Skeletal muscle cell (primary cell): ENCODE results near the gene MATN1.
A peak's percentile ranks its signal among the peaks of the same experiment; 100 is the strongest.

Source experiments
- DNase-seq: peaks from one replicate; pipeline ENCODE4 v3.0.0-alpha.2; 2010; ENCODE audit warnings: low read depth
- H3K4me3 ChIP-seq: 2 replicates; pipeline ENCODE4 v1.5.1; 2011; ENCODE audit warnings: low read depth, mild to moderate bottlenecking, control low read depth, low read length, moderate library complexity

Gene MATN1

DNA sequence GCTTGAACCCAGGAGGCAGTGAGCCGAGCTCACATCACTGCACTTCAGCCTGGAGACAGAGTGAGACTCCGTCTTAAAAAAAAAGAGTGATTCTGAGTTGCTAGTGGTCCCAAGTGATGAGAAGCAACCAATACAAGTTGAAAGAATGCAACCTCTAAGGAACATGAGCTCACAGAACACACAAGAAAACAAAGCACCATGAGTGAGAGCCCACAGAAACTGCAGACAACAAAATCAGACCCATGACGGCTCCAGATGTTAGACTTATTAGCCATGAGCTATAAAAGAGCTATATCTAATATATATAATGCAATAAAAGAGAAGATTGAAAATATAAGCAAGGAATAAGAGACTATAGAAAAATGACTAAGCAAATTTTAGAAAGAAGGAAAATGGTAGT, 50.0 kb downstream of the MATN1 start:
- DNase-seq: no peak
- H3K4me3 ChIP-seq: no peak overlapping the region

DNA sequence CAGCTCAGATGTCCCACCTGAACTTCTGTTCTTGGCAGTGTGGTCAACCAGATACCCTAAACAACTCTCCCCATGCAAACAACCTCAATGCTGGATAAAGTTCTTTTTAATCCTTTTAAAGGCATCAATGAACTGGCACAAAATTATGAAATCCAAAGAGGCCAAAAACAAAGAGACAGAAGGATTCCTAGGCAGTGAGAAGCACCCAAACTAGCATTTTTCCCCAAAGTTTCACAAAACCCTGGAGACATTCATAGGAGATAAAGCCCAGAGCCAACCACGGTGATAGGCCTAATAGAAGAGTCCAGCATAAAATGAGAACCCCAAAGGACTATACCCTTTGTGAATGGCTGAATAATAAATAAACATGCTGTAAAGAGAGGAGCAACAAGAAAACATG, 50.7 kb downstream of the MATN1 start:
- DNase-seq: no peak
- no peak overlapping the region for H3K4me3 ChIP-seq

DNA sequence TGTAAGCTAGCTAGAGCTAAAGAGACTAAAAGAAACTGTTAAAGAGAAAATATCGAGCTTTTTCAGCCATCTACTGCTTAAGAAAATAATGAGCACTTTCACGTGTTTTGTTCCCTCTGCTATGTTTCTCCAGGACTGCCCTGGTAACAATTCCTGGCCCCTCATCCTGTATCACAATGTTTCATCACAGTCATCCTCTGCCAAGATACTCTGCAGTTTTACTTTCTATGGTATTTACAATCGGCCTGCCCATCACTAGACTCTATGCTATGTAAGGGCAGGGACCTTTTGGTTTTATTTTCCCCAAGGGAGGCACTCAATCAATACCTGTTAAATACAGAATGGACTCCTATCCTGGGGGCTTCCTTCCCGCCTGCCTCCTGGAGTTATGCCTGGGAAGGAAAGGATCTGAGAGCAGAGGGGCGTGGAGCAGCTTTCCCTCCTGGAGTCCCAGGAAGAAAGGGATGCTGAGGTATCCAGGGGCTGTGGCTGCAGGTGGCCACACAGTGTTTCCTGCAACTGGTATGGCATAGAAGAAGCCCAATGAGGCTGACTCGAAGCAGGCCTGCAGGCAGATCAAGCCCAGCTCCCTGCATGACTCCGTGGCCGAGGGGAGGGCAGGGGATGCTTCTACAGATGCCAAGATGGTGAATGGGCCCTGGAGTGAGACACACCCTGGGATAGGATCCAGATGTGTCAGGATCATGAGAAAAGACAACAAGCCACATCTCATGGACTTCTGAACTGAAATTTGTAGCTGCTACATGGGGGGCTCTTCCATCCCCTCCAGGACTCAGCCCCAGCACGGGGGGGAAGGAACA, 52.9 kb downstream of the MATN1 start:
- no peak overlapping the region for H3K4me3 ChIP-seq
- peak; percentile 45 for DNase-seq

DNA sequence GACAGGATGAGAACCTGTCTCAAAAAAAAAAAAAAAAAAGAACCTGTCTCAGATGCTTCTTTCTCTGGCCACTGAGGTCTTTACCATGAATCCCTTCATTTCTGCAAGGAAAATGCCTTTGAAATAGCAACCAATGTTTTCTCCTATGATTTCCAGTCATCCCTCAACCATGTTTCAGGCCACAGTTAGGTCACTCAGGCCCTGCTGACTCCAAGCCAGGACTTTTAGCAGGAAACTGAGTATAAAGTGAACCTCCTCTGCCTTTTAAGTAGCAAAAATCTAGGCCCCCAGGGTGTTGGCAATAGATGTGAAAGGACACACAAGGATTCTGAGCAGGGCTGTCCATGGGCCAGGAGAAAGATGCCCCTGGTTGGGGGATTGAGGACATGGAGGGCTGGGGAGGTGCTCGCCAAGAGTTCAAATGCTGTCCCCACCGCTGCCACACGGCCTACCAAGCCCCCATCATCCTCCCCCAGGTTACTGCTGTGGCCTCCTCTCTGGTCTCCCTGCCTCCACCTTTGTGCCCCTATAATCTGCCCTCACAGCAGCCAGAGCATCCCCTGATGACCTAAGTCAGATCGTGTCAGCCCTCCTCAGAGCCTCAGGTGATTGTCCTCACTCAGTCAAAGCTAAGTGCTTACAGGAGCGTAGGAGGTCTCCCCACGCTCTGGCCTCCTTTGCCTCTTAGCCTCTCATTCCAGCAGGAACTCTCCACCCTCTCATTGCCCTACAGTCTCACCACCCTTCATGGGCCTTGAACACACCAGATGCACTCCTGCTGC, 54.6 kb downstream of the MATN1 start:
- no peak for DNase-seq
- H3K4me3 ChIP-seq: no peak overlapping the region

DNA sequence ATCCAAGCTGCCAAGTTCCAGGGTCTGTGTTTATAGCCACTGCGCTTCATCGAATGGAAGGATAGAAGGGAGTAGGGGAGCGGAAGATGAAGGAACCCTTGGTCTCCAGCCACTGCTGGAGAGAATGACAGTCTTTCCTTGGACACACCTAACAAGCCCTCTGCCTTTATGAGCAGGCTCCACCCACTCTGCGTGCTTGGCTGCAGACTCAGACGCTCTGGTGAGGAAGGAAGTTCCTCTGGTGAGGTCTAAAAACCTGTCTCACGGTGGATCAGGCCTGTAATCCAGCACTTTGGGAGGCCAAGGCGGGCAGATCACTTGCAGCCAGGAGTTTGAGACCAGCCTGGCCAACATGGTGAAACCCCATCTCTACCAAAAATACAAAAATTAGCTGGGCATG, 55.4 kb downstream of the MATN1 start:
- H3K4me3 ChIP-seq: no peak overlapping the region
- no peak for DNase-seq

DNA sequence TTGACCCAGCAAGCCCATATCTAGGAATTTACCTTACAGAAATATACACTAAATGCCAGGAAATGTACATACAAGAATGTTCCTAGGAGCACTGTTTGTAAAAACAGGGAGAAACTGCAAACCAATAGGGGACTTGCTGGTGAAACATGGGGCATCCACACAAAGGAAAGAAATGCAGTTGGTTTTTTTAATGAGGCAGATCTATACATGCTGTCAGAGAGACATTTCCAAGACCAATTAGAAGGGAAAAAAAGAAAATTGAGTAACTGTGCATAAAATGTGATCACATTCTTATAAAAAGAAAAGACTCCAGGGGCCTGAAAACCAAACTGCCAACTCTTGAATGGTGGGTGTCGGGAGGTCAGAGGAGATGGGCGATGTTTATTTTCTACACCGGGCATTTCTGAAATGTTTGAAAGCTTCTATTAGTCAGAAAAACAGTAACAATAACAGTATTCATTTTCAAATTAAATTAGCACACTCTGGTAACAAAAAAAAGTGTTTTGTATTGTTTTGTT, 56.6 kb downstream of the MATN1 start:
- no peak overlapping the region for H3K4me3 ChIP-seq
- DNase-seq: no peak

DNA sequence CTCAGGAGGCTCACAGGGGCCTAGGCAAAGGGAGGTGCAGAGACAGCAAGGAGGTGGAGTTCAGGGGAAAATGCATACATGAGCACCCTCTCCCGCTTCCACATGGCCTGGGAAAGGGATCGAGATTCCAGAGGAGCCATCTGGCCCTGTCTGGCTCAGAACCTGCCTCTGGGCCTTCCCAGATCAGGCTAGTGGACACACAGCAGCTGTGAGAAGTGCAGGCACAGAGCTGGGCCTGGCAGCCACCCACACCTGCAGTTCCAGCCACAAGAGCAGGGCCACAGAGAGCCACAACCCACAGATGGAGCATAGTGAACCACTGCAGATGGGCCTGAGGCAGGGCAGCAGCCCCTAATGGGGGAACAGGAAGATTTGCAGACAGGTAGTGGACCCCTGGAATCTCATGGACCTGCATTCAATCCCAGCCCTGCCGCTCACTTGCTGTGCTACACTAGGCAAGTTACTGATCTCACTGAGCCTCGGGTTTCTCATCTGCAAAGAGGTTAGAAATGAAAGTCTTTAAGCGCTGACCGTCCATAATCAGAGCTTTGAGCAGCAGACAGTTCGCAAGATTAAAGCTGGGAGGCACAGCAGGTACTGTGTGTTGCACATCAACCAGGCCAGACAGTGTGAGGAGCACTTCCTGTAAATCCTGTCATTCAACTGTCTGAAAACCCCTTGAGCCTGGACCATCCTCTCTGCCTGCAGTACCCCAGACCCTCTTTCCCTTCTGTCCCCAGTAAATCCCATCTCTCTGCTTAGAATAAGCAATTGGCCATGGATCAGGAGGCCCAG, 58.0 kb downstream of the MATN1 start:
- H3K4me3 ChIP-seq: no peak overlapping the region
- DNase-seq: no peak

DNA sequence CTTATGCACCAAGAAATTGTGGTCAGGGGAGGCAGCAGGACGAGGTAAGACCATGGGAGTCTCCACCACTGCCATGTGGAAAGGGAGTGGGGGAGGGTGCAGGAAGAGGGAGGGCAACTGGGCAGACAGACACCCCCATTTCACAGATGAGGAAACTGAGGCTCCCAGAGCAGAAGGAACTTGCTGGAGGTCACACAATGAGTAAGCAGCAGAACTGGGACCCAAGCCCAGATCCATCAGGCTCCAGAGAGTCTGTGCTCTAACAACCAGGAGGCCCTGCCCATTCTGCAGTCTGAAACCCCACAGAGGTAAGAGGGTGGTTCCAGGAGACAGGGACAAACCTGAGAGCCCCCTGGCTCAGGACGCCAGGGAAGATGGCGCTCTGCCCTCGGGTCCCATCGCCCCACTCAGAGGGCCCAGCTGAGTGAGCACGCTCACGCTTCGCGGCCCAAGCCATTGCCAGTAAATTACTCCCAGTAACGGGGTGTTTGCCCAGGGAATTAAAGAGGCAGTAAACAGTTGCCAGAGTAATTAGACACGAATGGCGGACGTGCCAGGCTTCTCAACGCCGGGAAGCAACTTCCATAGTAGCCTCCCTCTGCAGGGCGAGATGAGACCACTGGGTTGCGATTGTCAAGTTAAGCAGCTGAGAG, 59.2 kb downstream of the MATN1 start:
- H3K4me3 ChIP-seq: no peak overlapping the region
- DNase-seq: no peak

DNA sequence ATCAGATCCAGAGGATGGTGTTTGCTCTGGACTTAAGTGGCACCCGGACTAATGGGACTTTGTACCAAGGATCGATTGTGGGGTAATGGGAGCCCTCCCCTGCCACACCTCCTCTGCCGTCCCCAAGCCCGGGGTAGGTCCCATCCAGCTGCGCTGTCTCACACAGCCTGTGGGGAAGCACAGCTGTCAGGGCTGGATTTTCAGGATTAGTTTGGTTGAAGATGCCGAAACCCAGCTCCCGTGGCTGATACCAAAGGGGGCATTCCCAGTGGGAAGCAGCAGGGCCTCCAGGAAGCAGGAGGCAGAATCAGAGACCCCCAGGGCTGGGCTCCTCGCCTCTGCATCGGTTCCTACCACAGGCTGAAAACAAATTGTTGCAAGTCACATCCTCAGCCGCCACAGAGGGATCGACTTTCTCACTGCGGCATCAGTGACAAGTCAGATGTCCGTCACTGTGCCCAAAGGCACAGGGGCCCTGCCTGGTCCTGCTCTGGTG, 59.7 kb downstream of the MATN1 start:
- H3K4me3 ChIP-seq: no peak overlapping the region
- DNase-seq: no peak

DNA sequence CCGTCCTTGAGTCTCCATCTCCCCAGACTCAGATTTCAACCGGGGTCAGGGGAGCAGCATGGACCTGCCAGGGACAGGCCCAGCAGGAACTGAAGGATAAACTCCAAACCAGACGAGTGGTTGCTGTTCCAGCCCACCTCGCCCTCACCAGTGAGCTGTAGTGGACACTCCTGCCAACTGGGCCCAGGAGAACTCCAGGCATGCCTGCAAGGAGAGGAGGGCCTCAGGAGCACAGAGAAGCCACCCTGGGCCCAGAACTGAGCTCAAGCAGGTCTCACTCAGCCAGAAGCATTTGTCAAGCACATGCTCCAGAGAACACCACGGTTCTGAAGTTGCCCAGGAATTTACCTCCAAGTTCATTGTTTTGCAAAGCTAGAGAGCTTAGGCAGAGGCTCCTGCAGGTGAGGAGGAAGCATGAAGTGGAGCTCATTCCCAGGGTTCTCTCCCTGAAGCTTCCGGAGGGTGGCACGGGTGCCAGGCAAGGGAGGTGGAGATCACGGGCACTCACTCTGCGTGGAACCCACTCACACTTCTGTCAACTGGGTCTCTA, 61.0 kb downstream of the MATN1 start:
- H3K4me3 ChIP-seq: no peak overlapping the region
- DNase-seq: no peak

DNA sequence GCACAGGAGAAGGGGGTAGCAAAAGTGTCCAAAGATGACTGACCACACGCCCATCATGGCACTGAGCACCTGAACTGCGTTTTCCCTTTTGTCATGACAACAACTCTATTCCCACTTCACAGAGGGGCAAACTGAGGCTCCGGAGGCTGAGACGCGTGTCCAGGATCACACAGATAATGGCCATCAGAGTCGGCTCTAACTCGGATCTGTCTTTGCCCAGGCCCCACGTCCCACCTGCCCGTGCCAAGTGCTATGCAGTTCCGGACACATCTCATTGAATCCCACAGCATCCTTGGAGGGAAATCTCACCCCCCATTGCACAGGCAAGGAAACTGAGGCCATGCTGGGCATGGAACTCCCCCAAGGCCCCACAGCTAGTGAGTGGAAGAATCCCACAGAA, 62.1 kb downstream of the MATN1 start:
- DNase-seq: no peak

More for the DNA sequence above, 62.1 kb downstream of the MATN1 start:
- no peak overlapping the region for H3K4me3 ChIP-seq
